Neural cell (in vitro differentiated cells): ENCODE measurements around the gene POLR3K. TPM values are rescaled to one million over a fixed set of nuclear protein-coding genes. Genes with fewer than 3 reads are reported as not detected.
A peak's percentile ranks its signal among the peaks of the same experiment; 100 is the strongest.

ENCODE experiments used
- H2AFZ ChIP-seq: fragments of 200-600, 300-800 bp; sonication (generic), shearing (Covaris generic); 2 replicates; pipeline ENCODE4 v1.6.0; 2014; ENCODE audit warnings: low read depth, mild to moderate bottlenecking, antibody characterized with exemption, low read length, moderate library complexity
- H3F3A ChIP-seq: fragments of 200-600 bp; shearing (Covaris generic); 2 replicates; pipeline ENCODE4 v1.6.1; 2016; ENCODE audit warnings: mild to moderate bottlenecking, moderate library complexity, mixed read lengths, antibody characterized with exemption, low read length; ENCODE audit not compliant: insufficient read depth, poor library complexity, severe bottlenecking
- H3K27ac ChIP-seq: fragments of 200-600, 300-800 bp; sonication (generic), shearing (Covaris generic); 2 replicates; pipeline ENCODE4 v1.5.1; 2014; ENCODE audit warnings: mild to moderate bottlenecking, low read length, moderate library complexity
- H3K27me3 ChIP-seq: fragments of 300-800, 200-600 bp; sonication (generic), shearing (Covaris generic); 2 replicates; pipeline ENCODE4 v1.6.0; 2014; ENCODE audit warnings: mild to moderate bottlenecking, low read depth, low read length, moderate library complexity; ENCODE audit not compliant: insufficient read depth
- H3K36me3 ChIP-seq: fragments of 300-800, 200-600 bp; sonication (generic), shearing (Covaris generic); 2 replicates; pipeline ENCODE4 v1.5.1; 2014; ENCODE audit warnings: mild to moderate bottlenecking, antibody characterized with exemption, low read length, moderate library complexity; ENCODE audit not compliant: insufficient read depth
- H3K4me2 ChIP-seq: fragments of 300-800, 200-600 bp; sonication (generic), shearing (Covaris generic); 2 replicates; pipeline ENCODE4 v1.6.0; 2014; ENCODE audit warnings: mild to moderate bottlenecking, low read length
- H3K4me3 ChIP-seq: fragments of 300-800, 200-600 bp; sonication (generic), shearing (Covaris generic); 2 replicates; pipeline ENCODE4 v1.5.1; 2014; ENCODE audit warnings: mild to moderate bottlenecking, low read length, moderate library complexity
- H3K79me2 ChIP-seq: fragments of 200-600 bp; shearing (Covaris generic); replicated peaks from 2 replicates; pipeline ENCODE4 v1.6.0; 2014; ENCODE audit warnings: mild to moderate bottlenecking, low read length, moderate library complexity; ENCODE audit not compliant: insufficient read depth
- H3K9ac ChIP-seq: fragments of 300-800, 200-600 bp; sonication (generic), shearing (Covaris generic); 2 replicates; pipeline ENCODE4 v1.6.1; 2016; ENCODE audit warnings: mild to moderate bottlenecking, low read length, mixed read lengths
- H3K9me2 ChIP-seq: fragments of 200-600 bp; shearing (Covaris generic); 2 replicates; pipeline ENCODE4 v1.6.1; 2016; ENCODE audit warnings: mild to moderate bottlenecking, low read length, mixed read lengths; ENCODE audit not compliant: insufficient read depth
- H3K9me3 ChIP-seq: fragments of 200-600, 300-800 bp; sonication (generic), shearing (Covaris generic); 2 replicates; pipeline ENCODE4 v1.6.1; 2016; ENCODE audit warnings: mild to moderate bottlenecking, mixed run types, low read length, moderate library complexity, mixed read lengths
- H4K20me1 ChIP-seq: fragments of 200-600 bp; shearing (Covaris generic); 2 replicates; pipeline ENCODE4 v1.6.1; 2016; ENCODE audit warnings: mild to moderate bottlenecking, mixed run types; ENCODE audit not compliant: insufficient read depth
- EP300 ChIP-seq: fragments of 450-650 bp; conservative IDR thresholded peaks from 2 replicates; pipeline ENCODE4 v1.6.1; 2014; ENCODE audit warnings: antibody characterized with exemption, mild to moderate bottlenecking, moderate library complexity; ENCODE audit not compliant: poor library complexity, severe bottlenecking
- EZH2 ChIP-seq: fragments of 200-600, 300-800 bp; shearing (Covaris generic), sonication (generic); IDR thresholded peaks from 2 replicates; pipeline ENCODE4 v1.6.1; 2014; ENCODE audit warnings: antibody characterized with exemption, low read length, borderline replicate concordance, mild to moderate bottlenecking; ENCODE audit not compliant: insufficient read depth, poor library complexity, severe bottlenecking
- MXI1 ChIP-seq: fragments of 450-650 bp; conservative IDR thresholded peaks from 2 replicates; pipeline ENCODE4 v1.6.1; 2014; ENCODE audit warnings: antibody characterized with exemption, mild to moderate bottlenecking; ENCODE audit not compliant: poor library complexity, severe bottlenecking
- POLR2AphosphoS5 ChIP-seq: IDR thresholded peaks from 2 replicates; pipeline ENCODE4 v1.6.1; 2012
- RAD21 ChIP-seq: fragments of 450-650 bp; conservative IDR thresholded peaks from 2 replicates; pipeline ENCODE4 v1.6.1; 2014; ENCODE audit warnings: antibody characterized with exemption, mild to moderate bottlenecking, moderate library complexity
- SMC3 ChIP-seq: fragments of 450-650 bp; conservative IDR thresholded peaks from 2 replicates; pipeline ENCODE4 v1.6.1; 2014; ENCODE audit warnings: antibody characterized with exemption, mild to moderate bottlenecking, moderate library complexity; ENCODE audit not compliant: poor library complexity
- TAF1 ChIP-seq: IDR thresholded peaks from 2 replicates; pipeline ENCODE4 v1.6.1; 2012; ENCODE audit warnings: low read depth
- polyA plus RNA-seq: library from polyadenylated mRNA; depleted of rRNA; stranded (reverse); fragments of >200 nt; gene quantifications from 2 replicates; pipeline ENCODE4 v1.2.3, GENCODE V29; 2014
- TF ChIP-seq, protein P1 (sequence below): IDR thresholded peaks from 2 replicates; pipeline ENCODE4 v1.6.1; 2012; ENCODE audit warnings: borderline replicate concordance
- TF ChIP-seq, protein P2 (sequence below): fragments of 450-650 bp; IDR thresholded peaks from 2 replicates; pipeline ENCODE4 v1.5.1; 2014; ENCODE audit warnings: antibody characterized with exemption, mild to moderate bottlenecking, moderate library complexity; ENCODE audit not compliant: poor library complexity, severe bottlenecking

Gene POLR3K
- polyA plus RNA-seq, 1 donor from 2014 or later = 7.1 TPM

DNA sequence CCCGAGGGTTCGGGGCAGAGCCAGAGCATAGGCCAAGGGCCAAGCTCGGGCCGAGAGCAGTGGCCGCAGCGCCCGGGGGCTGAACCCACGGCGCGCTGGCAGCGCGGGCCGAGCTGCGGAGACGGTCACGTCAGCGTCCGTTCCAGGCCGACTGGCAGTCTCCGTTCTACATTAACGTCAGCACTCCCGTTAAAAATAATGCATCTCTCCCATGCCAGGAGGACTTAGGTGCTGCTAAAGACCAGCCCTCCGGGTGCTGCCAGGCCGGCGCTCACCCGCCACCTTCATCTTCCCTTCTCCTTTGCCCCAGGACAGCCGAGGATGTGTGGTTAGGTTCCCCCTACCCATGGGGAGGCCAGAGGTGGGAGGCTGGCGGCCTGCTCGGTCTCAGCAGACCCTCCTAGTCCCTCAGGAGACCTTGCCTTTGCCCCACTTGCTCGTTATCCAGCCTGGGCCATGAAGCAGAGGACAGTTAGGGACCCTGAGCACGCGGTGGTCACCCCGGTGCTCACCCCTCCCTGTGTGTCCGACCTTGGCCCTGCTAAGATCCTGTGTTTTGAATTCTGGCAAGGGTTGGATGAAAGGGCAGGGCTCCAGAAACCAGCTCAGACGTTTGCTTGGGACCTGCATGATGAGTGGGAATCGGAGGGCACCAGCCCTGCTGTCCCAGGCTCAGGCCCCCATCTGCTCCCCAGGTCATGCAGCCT, 25.2 kb upstream of the POLR3K start:
- peak overlapping the region; percentile 89 for H3K4me3 ChIP-seq
- no peaks in the 10 kb centered on the region for H3K79me2 ChIP-seq
- no peak overlapping the region for H3K27ac ChIP-seq
- H3K9me2 ChIP-seq = no peaks in the 10 kb centered on the region
- H3K9me3 ChIP-seq = no peaks in the 10 kb centered on the region
- peak overlapping the region; percentile 75 for H3K9ac ChIP-seq
- H3K36me3 ChIP-seq = no peaks in the 10 kb centered on the region
- H3K27me3 ChIP-seq = no peaks in the 10 kb centered on the region
- H4K20me1 ChIP-seq = no peaks in the 10 kb centered on the region
- H3F3A ChIP-seq = no peaks in the 10 kb centered on the region
- no peak for TF ChIP-seq TAF1
- TF ChIP-seq, protein P1, sequence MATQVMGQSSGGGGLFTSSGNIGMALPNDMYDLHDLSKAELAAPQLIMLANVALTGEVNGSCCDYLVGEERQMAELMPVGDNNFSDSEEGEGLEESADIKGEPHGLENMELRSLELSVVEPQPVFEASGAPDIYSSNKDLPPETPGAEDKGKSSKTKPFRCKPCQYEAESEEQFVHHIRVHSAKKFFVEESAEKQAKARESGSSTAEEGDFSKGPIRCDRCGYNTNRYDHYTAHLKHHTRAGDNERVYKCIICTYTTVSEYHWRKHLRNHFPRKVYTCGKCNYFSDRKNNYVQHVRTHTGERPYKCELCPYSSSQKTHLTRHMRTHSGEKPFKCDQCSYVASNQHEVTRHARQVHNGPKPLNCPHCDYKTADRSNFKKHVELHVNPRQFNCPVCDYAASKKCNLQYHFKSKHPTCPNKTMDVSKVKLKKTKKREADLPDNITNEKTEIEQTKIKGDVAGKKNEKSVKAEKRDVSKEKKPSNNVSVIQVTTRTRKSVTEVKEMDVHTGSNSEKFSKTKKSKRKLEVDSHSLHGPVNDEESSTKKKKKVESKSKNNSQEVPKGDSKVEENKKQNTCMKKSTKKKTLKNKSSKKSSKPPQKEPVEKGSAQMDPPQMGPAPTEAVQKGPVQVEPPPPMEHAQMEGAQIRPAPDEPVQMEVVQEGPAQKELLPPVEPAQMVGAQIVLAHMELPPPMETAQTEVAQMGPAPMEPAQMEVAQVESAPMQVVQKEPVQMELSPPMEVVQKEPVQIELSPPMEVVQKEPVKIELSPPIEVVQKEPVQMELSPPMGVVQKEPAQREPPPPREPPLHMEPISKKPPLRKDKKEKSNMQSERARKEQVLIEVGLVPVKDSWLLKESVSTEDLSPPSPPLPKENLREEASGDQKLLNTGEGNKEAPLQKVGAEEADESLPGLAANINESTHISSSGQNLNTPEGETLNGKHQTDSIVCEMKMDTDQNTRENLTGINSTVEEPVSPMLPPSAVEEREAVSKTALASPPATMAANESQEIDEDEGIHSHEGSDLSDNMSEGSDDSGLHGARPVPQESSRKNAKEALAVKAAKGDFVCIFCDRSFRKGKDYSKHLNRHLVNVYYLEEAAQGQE = no peak
- TF ChIP-seq RAD21 = no peak
- no peak for TF ChIP-seq MXI1
- no peak for TF ChIP-seq SMC3
- no peak for TF ChIP-seq POLR2AphosphoS5
- TF ChIP-seq EP300 = no peak
- TF ChIP-seq, protein P2, sequence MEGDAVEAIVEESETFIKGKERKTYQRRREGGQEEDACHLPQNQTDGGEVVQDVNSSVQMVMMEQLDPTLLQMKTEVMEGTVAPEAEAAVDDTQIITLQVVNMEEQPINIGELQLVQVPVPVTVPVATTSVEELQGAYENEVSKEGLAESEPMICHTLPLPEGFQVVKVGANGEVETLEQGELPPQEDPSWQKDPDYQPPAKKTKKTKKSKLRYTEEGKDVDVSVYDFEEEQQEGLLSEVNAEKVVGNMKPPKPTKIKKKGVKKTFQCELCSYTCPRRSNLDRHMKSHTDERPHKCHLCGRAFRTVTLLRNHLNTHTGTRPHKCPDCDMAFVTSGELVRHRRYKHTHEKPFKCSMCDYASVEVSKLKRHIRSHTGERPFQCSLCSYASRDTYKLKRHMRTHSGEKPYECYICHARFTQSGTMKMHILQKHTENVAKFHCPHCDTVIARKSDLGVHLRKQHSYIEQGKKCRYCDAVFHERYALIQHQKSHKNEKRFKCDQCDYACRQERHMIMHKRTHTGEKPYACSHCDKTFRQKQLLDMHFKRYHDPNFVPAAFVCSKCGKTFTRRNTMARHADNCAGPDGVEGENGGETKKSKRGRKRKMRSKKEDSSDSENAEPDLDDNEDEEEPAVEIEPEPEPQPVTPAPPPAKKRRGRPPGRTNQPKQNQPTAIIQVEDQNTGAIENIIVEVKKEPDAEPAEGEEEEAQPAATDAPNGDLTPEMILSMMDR = no peak
- no peak for TF ChIP-seq EZH2
- H2AFZ ChIP-seq = no peak overlapping the region
- H3K4me2 ChIP-seq = peak overlapping the region; percentile 80

DNA sequence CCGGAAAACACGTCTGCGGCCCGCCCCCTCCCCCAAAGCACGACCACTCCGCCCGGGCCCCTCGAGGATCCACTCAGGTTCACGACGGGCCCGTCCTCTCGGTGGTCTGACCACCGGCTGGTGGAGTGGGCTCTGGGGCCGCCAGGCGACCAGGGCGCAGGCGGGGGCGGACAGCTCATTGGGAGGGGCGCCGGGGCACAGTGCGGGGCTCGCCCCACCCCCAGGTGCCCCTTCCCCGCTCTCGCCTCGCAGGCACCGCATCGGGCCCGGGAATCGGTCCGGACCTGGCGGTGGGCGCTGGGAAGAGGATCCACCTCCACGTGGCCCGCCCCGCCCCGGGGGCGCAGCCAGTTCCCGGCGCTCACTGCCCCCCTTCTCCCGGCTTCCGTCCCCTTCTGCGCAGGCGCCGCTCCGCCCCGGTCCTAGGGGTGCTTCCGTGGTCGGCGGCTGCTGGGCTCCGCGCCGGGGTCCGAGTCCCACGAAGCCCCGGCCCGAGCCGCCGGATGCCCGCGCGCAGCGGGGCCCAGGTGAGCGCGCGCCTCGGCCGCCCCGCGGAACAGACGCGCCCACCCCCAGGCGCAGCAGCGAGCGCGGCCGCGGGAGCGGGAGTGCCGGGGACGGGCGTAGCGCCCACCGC, 24.5 kb upstream of the POLR3K start, which contains the start of gene MPG:
Gene MPG (plus strand): TSS at position 419 of the 637 bp plus-strand sequence. CDS start 85 bp downstream, at position 504.
- peak within 1 kb of the TSS; percentile 75 for H3K9ac ChIP-seq
- H3K4me2 ChIP-seq = peak within 1 kb of the TSS; percentile 80
- no peaks in the 10 kb centered on the region for H3F3A ChIP-seq
- TF ChIP-seq POLR2AphosphoS5 = peak; percentile 72
- no peak for TF ChIP-seq SMC3
- TF ChIP-seq, protein P1 = no peak
- peak; percentile 41 for TF ChIP-seq TAF1
- TF ChIP-seq, protein P2 = no peak
- peak; percentile 84 for TF ChIP-seq MXI1
- peaks cover 4% of the 10 kb centered on the region for H3K27me3 ChIP-seq
- no peaks in the 10 kb centered on the region for H3K36me3 ChIP-seq
- peak within 1 kb of the TSS; percentile 89 for H3K4me3 ChIP-seq
- no peaks in the 10 kb centered on the region for H4K20me1 ChIP-seq
- H2AFZ ChIP-seq = peak within 1 kb of the TSS; percentile 76
- no peak within 1 kb of the TSS for H3K27ac ChIP-seq
- H3K9me2 ChIP-seq = no peaks in the 10 kb centered on the region
- H3K79me2 ChIP-seq = no peaks in the 10 kb centered on the region
- H3K9me3 ChIP-seq = no peaks in the 10 kb centered on the region
